ENCODE data around the gene ZXDA.

ZXDA gene

GRCh38 chrX:57871463-57871862, 38.8 kb downstream of the ZXDA start:
- no peak overlapping the region for H3K27ac ChIP-seq
- ChIA-PET CTCF (no interaction called here), POLR2A (ENCODE audit: low non-redundant PET) (no interaction called here)
- TF ChIP-seq CTCF (conservative IDR thresholded peaks at IDR 0.05; ENCODE audit: low read depth), result no peak
- DNase-seq (ENCODE audit: low spot score), result no peak

All from RWPE1 (cell line).